Heart right ventricle (tissue), 16 donors: Measurements from ENCODE around the gene MIER2. TPM values are rescaled to one million over a fixed set of nuclear protein-coding genes. Genes with fewer than 3 reads are reported as not detected.

Source experiments
- ATAC-seq, 8 donors: fragments of 200-7000 bp; cut with Tn5 transposase; one replicate each; pipeline ENCODE4 v1.9.1; 2020; ENCODE audit warnings: mild to moderate bottlenecking in 8 of 8, moderate library complexity in 8 of 8, moderate number of reproducible peaks in 1 of 8
- DNase-seq, 2 donors: peaks; one replicate each; pipeline ENCODE4 v3.0.0-alpha.2; 2020
- H3K27ac ChIP-seq, 10 donors: fragments of 200-600 bp; sonication (generic) in 2 of 10; one replicate each; pipeline versions ENCODE4 v1.5.0 to v1.8.0; 2020 to 2022; ENCODE audit warnings: mild to moderate bottlenecking in 3 of 10
- H3K27me3 ChIP-seq, 7 donors: fragments of 200-600 bp; one replicate each; pipeline ENCODE4 v1.8.0; 2021 to 2022; ENCODE audit warnings: mild to moderate bottlenecking in 2 of 7
- H3K36me3 ChIP-seq, 9 donors: fragments of 200-600 bp; sonication (generic) in 1 of 9; one replicate each; pipeline versions ENCODE4 v1.5.0 to v1.8.0; 2020 to 2022; ENCODE audit warnings: mild to moderate bottlenecking in 2 of 9
- H3K4me1 ChIP-seq, 9 donors: fragments of 200-600 bp; sonication (generic) in 1 of 9; one replicate each; pipeline versions ENCODE4 v1.5.0 to v1.8.0; 2020 to 2022; ENCODE audit warnings: mild to moderate bottlenecking in 4 of 9
- H3K4me3 ChIP-seq, 10 donors: fragments of 200-600 bp; sonication (generic) in 2 of 10; one replicate each; pipeline versions ENCODE4 v1.5.0 to v1.8.0; 2020 to 2022; ENCODE audit warnings: mild to moderate bottlenecking in 7 of 10, moderate library complexity in 2 of 10
- H3K9me3 ChIP-seq, 11 donors: fragments of 200-600 bp in 10 of 11; sonication (generic) in 2 of 11; one replicate each; pipeline versions ENCODE4 v1.5.0 to v1.8.0; 2013 to 2022; ENCODE audit warnings: mild to moderate bottlenecking in 2 of 11, control low read depth in 1 of 11, moderate library complexity in 1 of 11
- WGBS, 2 donors: extraction: QIAGEN DNeasy Blood & Tissue Kit; methylation state at CpG; one replicate each; pipeline ENCODE4 v1.1.7; 2013; ENCODE audit warnings: inconsistent platforms in 1 of 2; 5-methylcytosine and 5-hydroxymethylcytosine counted together
- intact Hi-C, 10 donors: fragments of 100-400 bp; cut with DNase I; formaldehyde crosslinking; loops; one replicate each; pipeline versions ENCODE4 v1.11.1 to v1.14.2; 2022
- polyA plus RNA-seq, 2 donors: library from polyadenylated mRNA; stranded (reverse); fragments of 200-250 nt; gene quantifications; one replicate each; pipeline ENCODE4 v1.2.3, GENCODE V29; 2013
- total RNA-seq, 10 donors: library from RNA; stranded (reverse); fragmentation: NEBNext Ultra II Directional in 3 of 10; extraction: Animal tissue kit (Norgen Biotek cat#: 25700) in 3 of 10; gene quantifications; one replicate each; pipeline versions ENCODE4 v1.2.1 to v1.2.4, GENCODE V29; 2021 to 2023
- TF ChIP-seq, protein P1 (sequence below), 9 donors: fragments of 200-600 bp; sonication (generic) in 2 of 9; IDR thresholded peaks; one replicate each; pipeline versions ENCODE4 v1.5.0 to v1.8.0; 2021 to 2022; ENCODE audit warnings: antibody characterized with exemption in 9 of 9, mild to moderate bottlenecking in 5 of 9, moderate library complexity in 1 of 9
- donor health status: Arrhythmogenic right ventricular cardiomyopathy.
- donor health status: ischemic (EF 13 %, LVEDD 7.1; RV severe dilation, severe dysfunction).
- donor health status: healthy with polysubstance abuse.
- donor health status: DM: no; HTN: yes; CAD: no.
- donor health status: DM: no; HTN: no; CAD: no.
- donor health status: ischemic (EF 25% LVEDD 6.9; RV normal size, moderate dysfunction).
- donor health status: ischemic (EF 25% LVEDD 5.7; RV mildly dilated, moderate dysfunction).
- donor health status: healthy.
- donor health status: DM: yes; HTN: yes; CAD: no.
- donor health status: Ischemic cardiomyopathy.
- donor health status: ischemic (EF 35%, LVEDD 5.7; RV mildly dilated, moderate dysfunction).
- donor health status: nonischemic (EF 11% LVEDD 7.7; RV severe dilation, severe dysfunction).
- donor health status: DM: yes; HTN: yes; CAD: no.
- donor health status: PGD.
- donor health status: ischemic (EF 29% LVEDD 5.4; RV normal size, mild dysfunction).
- donor health status: nonischemic (EF 23%, LVEDD 6.1; RV moderate dilation, normal function).

The MIER2 gene
- total and polyA plus RNA-seq, 12 donors: 11.1 to 34.6 (median 17.6) TPM

DNA sequence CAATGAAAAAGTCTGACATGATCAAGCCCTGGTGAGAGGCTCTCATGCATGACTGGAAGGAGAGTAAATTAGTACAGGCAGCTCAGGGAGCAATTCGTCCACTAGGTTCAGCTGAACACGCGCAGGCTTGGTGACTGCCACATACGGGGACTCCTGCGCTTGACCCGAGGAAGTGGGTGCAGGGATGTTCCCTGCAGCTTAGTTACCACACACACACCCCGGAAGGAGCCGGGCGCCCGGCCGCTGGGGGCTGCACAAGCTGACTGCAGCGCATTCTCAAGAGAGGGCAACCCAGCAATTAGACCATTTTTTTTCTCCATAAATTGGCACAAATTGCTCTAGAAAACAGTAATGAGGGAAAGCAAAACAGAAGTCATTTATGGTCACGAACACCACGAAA, 23.0 kb upstream of the MIER2 start:
- WGBS, 2 donors: 86 to 92% methylated on average over 14 of the region's 14 CpGs
- Histone ChIP-seq H3K9me3 (no peaks in the 10 kb centered on the region), H3K27me3 (peaks cover 0 to 55% (median 5%) of the 10 kb centered on the region in 7 donors), H3K4me1 (peaks cover 5 to 13% (median 11%) of the 10 kb centered on the region in 9 donors), H3K4me3 (no peak overlapping the region), H3K27ac (no peak overlapping the region), H3K36me3 (no peaks in the 10 kb centered on the region)
- intact Hi-C loops: no loop called here
- DNase-seq (no peak), ATAC-seq (no peak)
- TF ChIP-seq, protein P1, sequence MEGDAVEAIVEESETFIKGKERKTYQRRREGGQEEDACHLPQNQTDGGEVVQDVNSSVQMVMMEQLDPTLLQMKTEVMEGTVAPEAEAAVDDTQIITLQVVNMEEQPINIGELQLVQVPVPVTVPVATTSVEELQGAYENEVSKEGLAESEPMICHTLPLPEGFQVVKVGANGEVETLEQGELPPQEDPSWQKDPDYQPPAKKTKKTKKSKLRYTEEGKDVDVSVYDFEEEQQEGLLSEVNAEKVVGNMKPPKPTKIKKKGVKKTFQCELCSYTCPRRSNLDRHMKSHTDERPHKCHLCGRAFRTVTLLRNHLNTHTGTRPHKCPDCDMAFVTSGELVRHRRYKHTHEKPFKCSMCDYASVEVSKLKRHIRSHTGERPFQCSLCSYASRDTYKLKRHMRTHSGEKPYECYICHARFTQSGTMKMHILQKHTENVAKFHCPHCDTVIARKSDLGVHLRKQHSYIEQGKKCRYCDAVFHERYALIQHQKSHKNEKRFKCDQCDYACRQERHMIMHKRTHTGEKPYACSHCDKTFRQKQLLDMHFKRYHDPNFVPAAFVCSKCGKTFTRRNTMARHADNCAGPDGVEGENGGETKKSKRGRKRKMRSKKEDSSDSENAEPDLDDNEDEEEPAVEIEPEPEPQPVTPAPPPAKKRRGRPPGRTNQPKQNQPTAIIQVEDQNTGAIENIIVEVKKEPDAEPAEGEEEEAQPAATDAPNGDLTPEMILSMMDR (IDR thresholded peaks at IDR 0.05): no peak

DNA sequence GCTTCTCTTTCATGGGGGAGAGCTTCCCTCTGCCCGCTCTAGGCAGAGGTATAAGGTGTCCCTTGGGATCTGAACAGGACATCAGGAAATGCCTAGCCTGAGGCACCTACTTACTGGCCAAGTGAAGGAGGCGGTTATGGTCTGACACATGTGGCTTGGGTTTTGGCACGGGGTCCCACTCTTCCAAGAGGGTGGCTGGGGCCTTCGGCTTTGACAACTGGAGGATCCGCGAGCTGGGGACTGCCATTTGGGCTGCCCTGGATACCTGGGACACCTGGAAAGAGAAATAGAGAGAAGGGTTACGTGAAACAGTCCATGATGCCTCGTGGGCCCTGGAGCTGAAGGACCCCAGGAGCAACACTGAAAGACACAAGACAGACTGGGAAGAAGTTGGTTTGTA, 22.4 kb upstream of the MIER2 start:
- 92 to 93% methylated on average over 8 of the region's 8 CpGs for WGBS, 2 donors
- TF ChIP-seq, protein P1 (IDR thresholded peaks at IDR 0.05): no peak
- DNase-seq: no peak
- intact Hi-C loops: no loop called here
- no peaks in the 10 kb centered on the region for H3K36me3 ChIP-seq
- no peak overlapping the region for H3K27ac ChIP-seq
- no peak overlapping the region for H3K4me3 ChIP-seq
- H3K9me3 ChIP-seq: no peaks in the 10 kb centered on the region
- H3K4me1 ChIP-seq: peaks cover 0 to 7% (median 5%) of the 10 kb centered on the region in 9 donors
- H3K27me3 ChIP-seq: peaks cover 0 to 50% (median 5%) of the 10 kb centered on the region in 7 donors
- no peak for ATAC-seq

DNA sequence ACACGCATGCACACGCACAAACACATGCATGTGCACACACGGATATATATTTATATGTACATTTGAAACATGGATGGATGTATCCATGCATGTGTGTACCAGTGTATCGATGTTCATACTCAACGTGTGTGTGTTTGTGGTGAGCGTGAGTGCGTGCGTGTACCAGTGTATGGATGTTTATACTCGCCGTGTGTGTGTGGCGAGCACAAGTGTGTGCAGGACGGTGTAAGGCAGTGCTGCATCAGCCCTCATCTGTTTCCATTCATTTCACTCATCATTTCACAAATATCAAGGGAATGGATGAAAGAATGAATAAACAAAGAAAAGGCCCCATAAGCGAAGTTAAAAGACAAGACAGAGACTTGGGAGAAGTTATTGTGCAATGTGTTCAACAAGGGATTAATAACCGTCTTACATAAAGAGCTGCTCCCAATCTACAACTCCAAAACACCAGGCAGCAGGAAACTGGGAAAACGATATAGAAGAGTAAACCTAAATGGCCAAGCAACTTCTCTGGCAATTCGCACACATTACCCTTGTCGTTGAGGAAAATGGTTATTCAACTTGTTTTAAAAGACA, 21.7 kb upstream of the MIER2 start:
- no peaks in the 10 kb centered on the region for H3K36me3 ChIP-seq
- H3K9me3 ChIP-seq: no peaks in the 10 kb centered on the region
- H3K27ac ChIP-seq: no peak overlapping the region
- ATAC-seq (no peak), DNase-seq (no peak)
- peaks cover 0 to 45% (median 5%) of the 10 kb centered on the region in 7 donors for H3K27me3 ChIP-seq
- TF ChIP-seq, protein P1 (IDR thresholded peaks at IDR 0.05): no peak
- peaks cover 0 to under 1% (median 0%) of the 10 kb centered on the region in 9 donors for H3K4me1 ChIP-seq
- intact Hi-C loops: no loop called here
- H3K4me3 ChIP-seq: no peak overlapping the region
- 92 to 93% methylated on average over 17 of the region's 17 CpGs for WGBS, 2 donors

DNA sequence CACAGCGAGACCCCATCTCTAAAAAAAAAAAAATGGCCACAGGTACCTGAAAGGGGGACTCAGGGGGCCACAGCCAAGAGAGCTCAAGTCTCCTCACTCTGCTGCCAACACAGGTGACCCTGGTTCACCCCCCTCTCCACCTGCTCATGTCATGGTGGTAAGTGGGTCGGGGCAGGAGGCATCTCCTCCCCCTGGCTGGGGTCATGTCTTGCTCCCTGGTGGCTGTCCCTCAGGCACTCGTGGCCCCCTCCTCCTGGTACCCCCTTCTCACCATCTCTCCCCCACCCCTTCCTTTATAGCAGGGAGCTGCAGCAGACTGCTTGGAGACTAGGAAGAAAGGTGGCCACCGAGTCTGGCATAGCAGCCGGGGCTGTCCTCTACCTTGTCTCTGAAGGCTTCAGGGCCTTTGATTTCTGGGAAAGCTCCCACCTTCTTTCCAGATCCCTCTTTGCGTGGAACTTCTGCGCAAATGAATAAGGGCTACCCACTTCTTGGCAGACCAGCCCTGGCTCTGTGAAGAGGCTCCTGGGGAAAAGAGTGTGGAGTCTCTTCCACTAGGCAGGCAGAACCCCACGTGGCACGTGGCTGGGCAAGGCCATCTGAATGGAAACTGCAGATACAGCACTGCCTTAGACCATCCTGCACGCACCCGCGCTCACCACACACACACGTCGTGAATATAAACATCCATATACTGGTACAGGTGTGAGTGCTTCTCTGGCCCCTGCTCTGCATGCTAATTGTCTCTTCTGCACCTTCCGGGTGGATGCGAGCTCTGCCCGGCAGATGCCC, 20.1 kb upstream of the MIER2 start:
- no peak for ATAC-seq
- intact Hi-C loops: no loop called here
- 73 to 75% methylated on average over 17 of the region's 17 CpGs for WGBS, 2 donors
- Histone ChIP-seq H3K4me1 (no peaks in the 10 kb centered on the region), H3K36me3 (no peaks in the 10 kb centered on the region), H3K4me3 (no peak overlapping the region), H3K27ac (no peak overlapping the region), H3K27me3 (peaks cover 0 to 37% (median 0%) of the 10 kb centered on the region in 7 donors), H3K9me3 (no peaks in the 10 kb centered on the region)
- TF ChIP-seq, protein P1 (IDR thresholded peaks at IDR 0.05): no peak
- DNase-seq: no peak
